HepG2 (cell line): ENCODE data around the gene YPEL3. TPM values are rescaled to one million over a fixed set of nuclear protein-coding genes. Genes with fewer than 3 reads are reported as not detected.

Experiments used
- AFF4 ChIP-seq: sonication (generic); formaldehyde crosslinking; IDR thresholded peaks from 2 replicates; pipeline ENCODE4 v1.4.0; 2020; ENCODE audit warnings: missing genetic modification reagents
- CBX1 ChIP-seq: IDR thresholded peaks from one replicate; pipeline ENCODE4 v1.6.1; 2016; ENCODE audit warnings: antibody characterized with exemption, low read depth
- ELF1 ChIP-seq: sonication (generic); formaldehyde crosslinking; IDR thresholded peaks from 2 replicates; pipeline ENCODE4 v1.4.0; 2020; ENCODE audit warnings: missing genetic modification reagents
- ELF3 ChIP-seq: IDR thresholded peaks from 2 replicates; pipeline ENCODE4 v1.6.1; 2016; ENCODE audit warnings: missing genetic modification reagents, missing compliant biosample characterization
- GABPA ChIP-seq, 2 experiments: IDR thresholded peaks; 2 replicates each; pipeline ENCODE4 v1.6.1; 2011 to 2016; ENCODE audit warnings: low read depth in 2 of 2, low read length in 1 of 2, missing biosample characterization in 1 of 2, missing genetic modification characterization in 1 of 2
- HDAC6 ChIP-seq: fragments of 200-600 bp; sonication (generic); IDR thresholded peaks from 2 replicates; pipeline ENCODE4 v1.7.0; 2017; ENCODE audit warnings: mild to moderate bottlenecking, antibody characterized with exemption, low read length, low read depth
- HES4 ChIP-seq: sonication (generic); formaldehyde crosslinking; IDR thresholded peaks from 2 replicates; pipeline ENCODE4 v1.9.0; 2021; ENCODE audit warnings: mild to moderate bottlenecking, missing genetic modification reagents, borderline replicate concordance
- IRX3 ChIP-seq: sonication (generic); formaldehyde crosslinking; IDR thresholded peaks from 2 replicates; pipeline ENCODE4 v1.8.1; 2023; ENCODE audit warnings: mild to moderate bottlenecking, low read depth, missing genetic modification reagents, borderline replicate concordance
- KLF13 ChIP-seq: sonication (generic); formaldehyde crosslinking; IDR thresholded peaks from 2 replicates; pipeline ENCODE4 v1.4.0; 2020; ENCODE audit warnings: mild to moderate bottlenecking, missing genetic modification reagents
- MEIS2 ChIP-seq: sonication (generic); formaldehyde crosslinking; IDR thresholded peaks from 2 replicates; pipeline ENCODE4 v1.9.0; 2021; ENCODE audit warnings: mild to moderate bottlenecking, missing genetic modification reagents
- MTF1 ChIP-seq: sonication (generic); formaldehyde crosslinking; IDR thresholded peaks from 2 replicates; pipeline ENCODE4 v1.5.0; 2020; ENCODE audit warnings: missing genetic modification reagents
- MXD4 ChIP-seq: IDR thresholded peaks from 2 replicates; pipeline ENCODE4 v1.6.1; 2016; ENCODE audit warnings: mild to moderate bottlenecking, missing biosample characterization, missing genetic modification reagents
- ONECUT2 ChIP-seq: sonication (generic); formaldehyde crosslinking; IDR thresholded peaks from 2 replicates; pipeline ENCODE4 v1.4.0; 2020; ENCODE audit warnings: missing genetic modification reagents
- PAF1 ChIP-seq: IDR thresholded peaks from 2 replicates; pipeline ENCODE4 v1.6.1; 2016; ENCODE audit warnings: missing genetic modification reagents, missing compliant biosample characterization
- POGK ChIP-seq: sonication (generic); formaldehyde crosslinking; conservative IDR thresholded peaks from 2 replicates; pipeline ENCODE4 v1.8.0; 2022; ENCODE audit warnings: mild to moderate bottlenecking, moderate library complexity, missing genetic modification reagents
- RFX1 ChIP-seq: fragments of 450-650 bp; IDR thresholded peaks from 2 replicates; pipeline ENCODE4 v1.6.1; 2017
- SALL1 ChIP-seq: sonication (generic); formaldehyde crosslinking; IDR thresholded peaks from 2 replicates; pipeline ENCODE4 v1.8.0; 2022; ENCODE audit warnings: mild to moderate bottlenecking, missing genetic modification reagents
- SOX6 ChIP-seq, 2 experiments: fragments of 450-650 bp in 1 of 2; sonication (generic) in 1 of 2; formaldehyde crosslinking in 1 of 2; IDR thresholded peaks; 2 replicates each; pipeline versions ENCODE4 v1.4.0 to v1.6.1; 2017 to 2020; ENCODE audit warnings: antibody characterized with exemption in 1 of 2, mild to moderate bottlenecking in 1 of 2, missing genetic modification reagents in 1 of 2
- TAF15 ChIP-seq: fragments of 200-400 bp; formaldehyde crosslinking; IDR thresholded peaks from one replicate; pipeline ENCODE4 v1.6.1; 2018; ENCODE audit warnings: mild to moderate bottlenecking, low read depth, low read length; ENCODE audit not compliant: poor library complexity, severe bottlenecking
- ZNF274 ChIP-seq: sonication (generic); formaldehyde crosslinking; IDR thresholded peaks from 2 replicates; pipeline ENCODE4 v1.5.1; 2020; ENCODE audit warnings: mild to moderate bottlenecking, missing genetic modification reagents
- ZNF543 ChIP-seq: sonication (generic); formaldehyde crosslinking; IDR thresholded peaks from 2 replicates; pipeline ENCODE4 v1.4.0; 2020; ENCODE audit warnings: mild to moderate bottlenecking, missing genetic modification reagents
- ZNF672 ChIP-seq: sonication (generic); formaldehyde crosslinking; IDR thresholded peaks from 2 replicates; pipeline ENCODE4 v1.8.1; 2022; ENCODE audit warnings: missing genetic modification reagents
- ZNF7 ChIP-seq: IDR thresholded peaks from 2 replicates; pipeline ENCODE4 v1.6.1; 2016; ENCODE audit warnings: missing biosample characterization, missing genetic modification reagents
- ZNF883 ChIP-seq: sonication (generic); formaldehyde crosslinking; IDR thresholded peaks from 2 replicates; pipeline ENCODE4 v1.5.1; 2020; ENCODE audit warnings: mild to moderate bottlenecking, missing genetic modification reagents; ENCODE audit errors: not compliant biosample characterization
- polyA plus RNA-seq, 8 experiments: library from polyadenylated mRNA; depleted of rRNA in 3 of 8; stranded (reverse) in 7 of 8; unstranded in 1 of 8; fragments of >200 nt; fragmentation: Illumina TruSeq in 4 of 8; extraction: Trizol in 4 of 8; gene quantifications; 2 replicates each; pipeline versions ENCODE4 v1.2.1 to v1.2.3, GENCODE V29; 2011 to 2016; ENCODE audit warnings: low read depth in 4 of 8, missing spikeins in 1 of 8, mixed read lengths in 1 of 8; ENCODE audit not compliant: insufficient read depth in 1 of 8
- total RNA-seq, 5 experiments: library from RNA; depleted of rRNA; stranded (reverse); fragments of >200 nt; fragmentation: Illumina TruSeq; extraction: Trizol; gene quantifications; 2 replicates each; pipeline ENCODE4 v1.2.3, GENCODE V29; 2016; ENCODE audit warnings: low read depth in 1 of 5
- TF ChIP-seq, protein P1 (sequence below): sonication (generic); formaldehyde crosslinking; IDR thresholded peaks from 2 replicates; pipeline ENCODE4 v1.4.0; 2020; ENCODE audit warnings: missing genetic modification reagents

The YPEL3 gene
- total and polyA plus RNA-seq, 2 of the 13 experiments (the other 11 are each of a cell fraction or from before 2014, with no cell fraction given), result 5.4 to 47.0 TPM

DNA sequence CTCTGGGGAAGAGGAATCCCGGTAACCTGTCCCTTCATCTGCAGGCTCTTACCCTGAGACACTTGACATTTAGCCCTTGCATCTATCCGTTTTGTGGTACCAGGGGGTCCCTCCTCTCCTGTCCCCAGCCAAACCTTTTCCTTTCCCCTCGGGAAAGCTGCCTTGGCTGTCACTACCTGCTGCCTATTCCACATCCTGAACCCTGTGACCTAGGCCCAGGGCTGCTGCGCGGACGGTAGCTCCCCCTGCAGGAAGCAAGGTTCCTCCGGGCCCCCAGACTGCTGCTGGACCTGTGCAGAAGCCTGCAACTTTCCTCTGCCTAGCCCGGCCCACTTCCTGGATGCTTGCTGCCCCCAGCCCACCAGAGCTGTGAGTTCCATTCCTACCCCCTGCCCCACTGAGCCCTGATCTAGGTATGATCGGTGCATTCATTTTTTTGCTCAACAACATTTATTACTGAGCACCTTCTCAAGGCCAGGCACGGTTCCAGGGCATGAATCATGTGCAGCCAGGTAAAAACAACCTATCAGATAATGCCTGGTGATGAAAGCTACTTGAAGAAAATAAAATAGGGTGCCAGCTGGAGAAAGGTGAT is 41.0 kb downstream of the YPEL3 start (continued):
- TF ChIP-seq, protein P1, sequence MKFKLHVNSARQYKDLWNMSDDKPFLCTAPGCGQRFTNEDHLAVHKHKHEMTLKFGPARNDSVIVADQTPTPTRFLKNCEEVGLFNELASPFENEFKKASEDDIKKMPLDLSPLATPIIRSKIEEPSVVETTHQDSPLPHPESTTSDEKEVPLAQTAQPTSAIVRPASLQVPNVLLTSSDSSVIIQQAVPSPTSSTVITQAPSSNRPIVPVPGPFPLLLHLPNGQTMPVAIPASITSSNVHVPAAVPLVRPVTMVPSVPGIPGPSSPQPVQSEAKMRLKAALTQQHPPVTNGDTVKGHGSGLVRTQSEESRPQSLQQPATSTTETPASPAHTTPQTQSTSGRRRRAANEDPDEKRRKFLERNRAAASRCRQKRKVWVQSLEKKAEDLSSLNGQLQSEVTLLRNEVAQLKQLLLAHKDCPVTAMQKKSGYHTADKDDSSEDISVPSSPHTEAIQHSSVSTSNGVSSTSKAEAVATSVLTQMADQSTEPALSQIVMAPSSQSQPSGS (CRISPR knock-in tag), result no peak
- no peak for TF ChIP-seq HDAC6
- TF ChIP-seq IRX3 (CRISPR knock-in tag), result no peak
- no peak for TF ChIP-seq SOX6 (IDR thresholded peaks at IDR 0.05)
- no peak for TF ChIP-seq SOX6 (CRISPR knock-in tag; IDR thresholded peaks at IDR 0.05)
- TF ChIP-seq ZNF883 (CRISPR knock-in tag), result peak; percentile 80
- no peak for TF ChIP-seq ZNF543
- TF ChIP-seq CBX1, result no peak
- TF ChIP-seq ELF3, result peak; percentile 68
- TF ChIP-seq SALL1 (CRISPR knock-in tag), result peak; percentile 49; the same call in 1 of the 2 replicates
- TF ChIP-seq ZNF7 (CRISPR knock-in tag), result no peak
- TF ChIP-seq ZNF274 (CRISPR knock-in tag), result peak; percentile 85; the same call in 1 of the 2 replicates
- TF ChIP-seq ONECUT2 (CRISPR knock-in tag), result no peak
- 0 out of 2 replicates have a peak, but pooled peaks have one; percentile 31 for TF ChIP-seq MXD4 (CRISPR knock-in tag)
- TF ChIP-seq GABPA (IDR thresholded peaks at IDR 0.05; ENCODE audit: low read depth, low read length), result no peak
- TF ChIP-seq GABPA (CRISPR knock-in tag; IDR thresholded peaks at IDR 0.05; ENCODE audit: low read depth), result no peak
- 0 out of 2 replicates have a peak, but pooled peaks have one; percentile 21 for TF ChIP-seq KLF13 (CRISPR knock-in tag)
- TF ChIP-seq ELF1, result peak; percentile 48; the same call in 1 of the 2 replicates
- no peak for TF ChIP-seq MTF1 (CRISPR knock-in tag)
- no peak for TF ChIP-seq AFF4 (CRISPR knock-in tag)
- no peak for TF ChIP-seq TAF15
- TF ChIP-seq HES4 (CRISPR knock-in tag), result 0 out of 2 replicates have a peak, but pooled peaks have one; percentile 47
- TF ChIP-seq RFX1, result no peak
- no peak for TF ChIP-seq ZNF672 (CRISPR knock-in tag)
- TF ChIP-seq POGK (CRISPR knock-in tag), result no peak
- TF ChIP-seq MEIS2 (CRISPR knock-in tag), result no peak
- TF ChIP-seq PAF1, result no peak
